ENCODE results near the gene SERPINB10.

SERPINB10 gene

DNA sequence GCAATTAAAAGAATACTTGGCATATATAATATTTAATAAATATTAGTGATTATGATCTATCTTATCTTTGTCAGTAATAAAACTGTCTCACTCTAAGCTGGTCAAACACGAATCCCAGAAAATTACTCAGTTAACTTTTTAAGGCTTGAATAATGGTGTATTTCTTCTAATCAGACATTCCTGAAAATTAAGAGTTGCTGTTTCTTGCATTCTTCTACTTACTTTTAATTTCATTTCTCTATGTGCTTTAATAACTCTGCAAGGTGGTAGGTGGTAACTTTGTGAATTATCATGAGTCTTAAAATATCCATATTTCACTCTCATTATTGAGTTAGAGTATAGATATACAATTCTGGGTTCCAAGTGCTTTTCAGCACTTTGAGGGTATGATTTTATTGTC lies 3.1 kb upstream of the SERPINB10 start:
- no peaks in the 10 kb centered on the region for H3K36me3 ChIP-seq (ENCODE audit: insufficient read depth, insufficient read length, low read length)
- TF ChIP-seq ZNF274 (IDR thresholded peaks at IDR 0.05; ENCODE audit: low read depth, low read length), result no peak
- TF ChIP-seq SUZ12 (IDR thresholded peaks at IDR 0.05; ENCODE audit: extremely low read depth, insufficient read depth, insufficient read length), result no peak
- no peak for DNase-seq (ENCODE audit: low read depth, low spot score)
- no peaks in the 10 kb centered on the region for H3K27me3 ChIP-seq (ENCODE audit: insufficient read depth, insufficient read length)
- H3K9me3 ChIP-seq (ENCODE audit: insufficient read depth, low read length), result no peaks in the 10 kb centered on the region; the same call in 1 of the 2 replicates
- H3K9ac ChIP-seq (ENCODE audit: insufficient read length, low read depth), result no peak overlapping the region
- no peaks in the 10 kb centered on the region for H3K4me1 ChIP-seq (ENCODE audit: insufficient read depth, insufficient read length)
- H3K4me3 ChIP-seq (ENCODE audit: insufficient read length, low read depth), result no peak overlapping the region

DNA sequence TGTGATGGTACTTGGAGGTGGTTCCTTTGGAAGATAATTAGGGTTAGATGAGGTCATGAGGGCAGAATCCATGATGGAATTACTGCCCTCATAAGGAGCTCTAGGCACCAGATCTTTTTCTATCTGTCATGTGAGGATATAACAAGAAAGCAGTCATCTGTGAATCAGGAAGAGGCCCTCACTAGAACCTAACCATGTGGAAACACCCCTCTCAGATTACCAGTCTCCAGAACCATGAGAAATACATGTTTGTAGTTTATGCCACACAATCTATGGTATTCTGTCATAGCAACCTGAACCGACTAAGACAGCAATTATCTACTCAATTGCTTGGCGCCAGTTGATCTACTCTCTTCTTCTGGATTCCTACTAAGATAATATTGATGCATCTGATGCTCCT lies 2.4 kb upstream of the SERPINB10 start:
- no peaks in the 10 kb centered on the region for H3K36me3 ChIP-seq (ENCODE audit: insufficient read depth, insufficient read length, low read length)
- DNase-seq (ENCODE audit: low read depth, low spot score), result no peak
- H3K9me3 ChIP-seq (ENCODE audit: insufficient read depth, low read length), result no peaks in the 10 kb centered on the region; the same call in 1 of the 2 replicates
- no peak overlapping the region for H3K9ac ChIP-seq (ENCODE audit: insufficient read length, low read depth)
- TF ChIP-seq YY1 (IDR thresholded peaks at IDR 0.05; ENCODE audit: insufficient read depth, insufficient read length) (no peak), ZNF274 (IDR thresholded peaks at IDR 0.05; ENCODE audit: low read depth, low read length) (no peak), SUZ12 (IDR thresholded peaks at IDR 0.05; ENCODE audit: extremely low read depth, insufficient read depth, insufficient read length) (no peak)
- H3K4me3 ChIP-seq (ENCODE audit: insufficient read length, low read depth), result no peak overlapping the region
- no peaks in the 10 kb centered on the region for H3K27me3 ChIP-seq (ENCODE audit: insufficient read depth, insufficient read length)
- H3K4me1 ChIP-seq (ENCODE audit: insufficient read depth, insufficient read length), result no peaks in the 10 kb centered on the region

DNA sequence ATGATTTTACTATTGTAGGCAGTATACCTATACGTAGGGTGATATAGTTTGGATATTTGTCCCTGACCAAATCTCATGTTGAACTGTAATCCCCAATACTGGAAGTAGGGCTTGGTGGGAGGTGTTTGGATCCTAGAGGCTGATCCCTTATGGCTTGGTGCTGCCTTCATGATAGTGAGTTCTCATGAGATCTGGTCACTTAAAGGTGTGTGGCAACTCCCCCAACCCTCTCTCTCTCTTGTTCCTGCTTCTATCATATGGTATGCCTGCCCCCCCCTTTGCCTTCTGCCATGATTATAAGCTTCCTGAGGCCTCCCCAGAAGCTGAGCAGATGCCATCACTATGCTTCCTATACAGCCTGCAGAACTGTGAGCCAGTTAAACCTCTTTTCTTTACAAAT lies 1.7 kb upstream of the SERPINB10 start:
- DNase-seq (ENCODE audit: low read depth, low spot score), result no peak
- Histone ChIP-seq H3K27me3 (ENCODE audit: insufficient read depth, insufficient read length) (no peaks in the 10 kb centered on the region), H3K36me3 (ENCODE audit: insufficient read depth, insufficient read length, low read length) (no peaks in the 10 kb centered on the region), H3K9me3 (ENCODE audit: insufficient read depth, low read length) (no peaks in the 10 kb centered on the region; the same call in 1 of the 2 replicates), H3K4me3 (ENCODE audit: insufficient read length, low read depth) (no peak overlapping the region), H3K9ac (ENCODE audit: insufficient read length, low read depth) (no peak overlapping the region), H3K4me1 (ENCODE audit: insufficient read depth, insufficient read length) (no peaks in the 10 kb centered on the region)
- TF ChIP-seq SUZ12 (IDR thresholded peaks at IDR 0.05; ENCODE audit: extremely low read depth, insufficient read depth, insufficient read length) (no peak), YY1 (IDR thresholded peaks at IDR 0.05; ENCODE audit: insufficient read depth, insufficient read length) (no peak), ZNF274 (IDR thresholded peaks at IDR 0.05; ENCODE audit: low read depth, low read length) (no peak)

DNA sequence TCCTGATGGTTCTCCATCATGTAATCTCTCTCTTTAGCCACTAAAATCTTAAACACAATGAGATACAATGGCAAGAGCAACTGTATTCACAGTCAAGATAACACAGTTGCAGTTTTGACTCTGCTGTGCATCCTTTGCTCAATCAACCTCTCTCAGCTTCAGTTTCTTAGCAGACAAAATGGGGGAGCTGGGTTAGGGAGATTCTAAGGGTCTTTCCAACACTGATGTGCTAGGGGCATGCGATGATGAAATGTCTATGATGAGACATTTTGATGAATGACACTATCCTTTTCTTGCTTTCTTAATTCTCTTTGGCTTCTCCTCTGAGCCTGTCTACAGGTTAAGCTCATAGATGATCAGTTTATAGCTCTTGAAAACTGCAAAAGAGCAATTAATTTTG lies 1.1 kb downstream of the SERPINB10 start:
- TF ChIP-seq YY1 (IDR thresholded peaks at IDR 0.05; ENCODE audit: insufficient read depth, insufficient read length) (no peak), SUZ12 (IDR thresholded peaks at IDR 0.05; ENCODE audit: extremely low read depth, insufficient read depth, insufficient read length) (no peak), ZNF274 (IDR thresholded peaks at IDR 0.05; ENCODE audit: low read depth, low read length) (no peak)
- Histone ChIP-seq H3K4me1 (ENCODE audit: insufficient read depth, insufficient read length) (no peaks in the 10 kb centered on the region), H3K4me3 (ENCODE audit: insufficient read length, low read depth) (no peak overlapping the region), H3K27me3 (ENCODE audit: insufficient read depth, insufficient read length) (no peaks in the 10 kb centered on the region), H3K36me3 (ENCODE audit: insufficient read depth, insufficient read length, low read length) (no peaks in the 10 kb centered on the region), H3K9me3 (ENCODE audit: insufficient read depth, low read length) (no peaks in the 10 kb centered on the region; the same call in 1 of the 2 replicates), H3K9ac (ENCODE audit: insufficient read length, low read depth) (no peak overlapping the region)
- DNase-seq (ENCODE audit: low read depth, low spot score), result no peak

DNA sequence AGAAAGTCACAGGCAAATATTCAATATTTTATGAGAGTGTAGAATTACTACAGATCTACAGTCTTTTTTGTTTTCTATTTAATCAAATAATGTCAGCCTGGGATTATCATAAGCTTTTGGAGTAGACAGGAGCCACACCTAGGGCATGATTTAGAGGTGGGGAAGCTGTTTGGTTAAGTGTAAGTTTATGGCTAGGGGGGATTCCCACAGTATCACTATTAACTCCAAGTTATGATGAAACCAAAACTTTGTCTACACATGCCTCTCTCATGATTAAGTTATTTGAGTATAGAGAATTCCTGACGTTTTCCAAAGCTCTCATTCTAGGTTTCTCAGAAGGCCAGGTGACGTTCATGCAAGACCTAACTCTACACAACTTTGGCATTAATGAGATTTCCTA lies 2.1 kb downstream of the SERPINB10 start:
- Histone ChIP-seq H3K4me3 (ENCODE audit: insufficient read length, low read depth) (no peak overlapping the region), H3K36me3 (ENCODE audit: insufficient read depth, insufficient read length, low read length) (no peaks in the 10 kb centered on the region), H3K4me1 (ENCODE audit: insufficient read depth, insufficient read length) (no peaks in the 10 kb centered on the region), H3K27me3 (ENCODE audit: insufficient read depth, insufficient read length) (no peaks in the 10 kb centered on the region), H3K9ac (ENCODE audit: insufficient read length, low read depth) (no peak overlapping the region), H3K9me3 (ENCODE audit: insufficient read depth, low read length) (no peaks in the 10 kb centered on the region; the same call in 1 of the 2 replicates)
- DNase-seq (ENCODE audit: low read depth, low spot score), result no peak
- no peak for TF ChIP-seq YY1 (IDR thresholded peaks at IDR 0.05; ENCODE audit: insufficient read depth, insufficient read length)
- TF ChIP-seq SUZ12 (IDR thresholded peaks at IDR 0.05; ENCODE audit: extremely low read depth, insufficient read depth, insufficient read length), result no peak

DNA sequence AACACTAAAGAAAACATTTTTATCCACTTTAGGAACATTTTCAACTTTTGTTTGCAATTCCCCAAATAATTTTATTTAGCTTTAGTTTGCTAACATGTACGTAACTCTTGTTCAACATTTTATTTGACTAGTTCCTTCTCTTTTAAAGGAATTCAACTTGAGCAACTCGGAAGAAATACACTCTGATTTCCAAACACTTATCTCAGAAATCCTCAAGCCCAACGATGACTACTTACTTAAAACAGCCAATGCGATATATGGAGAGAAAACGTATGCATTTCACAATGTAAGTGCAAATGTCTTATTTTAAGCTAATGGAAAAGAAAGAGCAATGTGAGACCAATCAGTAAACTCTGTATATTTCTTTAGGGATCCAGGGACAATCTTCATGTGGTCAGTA lies 10.1 kb downstream of the SERPINB10 start:
- DNase-seq (ENCODE audit: low read depth, low spot score), result no peak
- no peak overlapping the region for H3K4me3 ChIP-seq (ENCODE audit: insufficient read length, low read depth)
- no peaks in the 10 kb centered on the region for H3K4me1 ChIP-seq (ENCODE audit: insufficient read depth, insufficient read length)
- TF ChIP-seq ZNF274 (IDR thresholded peaks at IDR 0.05; ENCODE audit: low read depth, low read length) (no peak), YY1 (IDR thresholded peaks at IDR 0.05; ENCODE audit: insufficient read depth, insufficient read length) (no peak), SUZ12 (IDR thresholded peaks at IDR 0.05; ENCODE audit: extremely low read depth, insufficient read depth, insufficient read length) (no peak)
- no peaks in the 10 kb centered on the region for H3K36me3 ChIP-seq (ENCODE audit: insufficient read depth, insufficient read length, low read length)
- no peak overlapping the region for H3K9ac ChIP-seq (ENCODE audit: insufficient read length, low read depth)
- no peaks in the 10 kb centered on the region for H3K27me3 ChIP-seq (ENCODE audit: insufficient read depth, insufficient read length)
- H3K9me3 ChIP-seq (ENCODE audit: insufficient read depth, low read length), result no peaks in the 10 kb centered on the region

DNA sequence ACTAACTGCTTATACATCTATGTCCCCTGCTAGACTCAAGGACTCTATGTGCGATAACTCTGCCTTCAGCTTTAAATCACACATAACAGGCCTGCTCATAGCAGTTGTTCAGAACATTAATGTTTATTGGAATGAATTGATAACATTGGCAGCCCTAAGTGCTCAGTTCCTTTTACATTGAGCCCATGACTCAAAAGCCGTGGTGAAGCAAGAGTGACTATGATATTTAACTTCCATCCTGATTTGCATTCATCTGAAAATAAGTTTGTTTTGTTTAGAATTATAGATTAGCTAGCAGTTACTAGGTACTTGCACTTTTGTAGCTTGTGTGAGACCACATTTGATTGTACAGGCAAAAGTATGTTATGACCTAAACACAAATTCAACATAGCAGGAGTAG lies 14.3 kb downstream of the SERPINB10 start:
- TF ChIP-seq SUZ12 (IDR thresholded peaks at IDR 0.05; ENCODE audit: extremely low read depth, insufficient read depth, insufficient read length) (no peak), ZNF274 (IDR thresholded peaks at IDR 0.05; ENCODE audit: low read depth, low read length) (no peak), YY1 (IDR thresholded peaks at IDR 0.05; ENCODE audit: insufficient read depth, insufficient read length) (no peak)
- no peak overlapping the region for H3K9ac ChIP-seq (ENCODE audit: insufficient read length, low read depth)

DNA sequence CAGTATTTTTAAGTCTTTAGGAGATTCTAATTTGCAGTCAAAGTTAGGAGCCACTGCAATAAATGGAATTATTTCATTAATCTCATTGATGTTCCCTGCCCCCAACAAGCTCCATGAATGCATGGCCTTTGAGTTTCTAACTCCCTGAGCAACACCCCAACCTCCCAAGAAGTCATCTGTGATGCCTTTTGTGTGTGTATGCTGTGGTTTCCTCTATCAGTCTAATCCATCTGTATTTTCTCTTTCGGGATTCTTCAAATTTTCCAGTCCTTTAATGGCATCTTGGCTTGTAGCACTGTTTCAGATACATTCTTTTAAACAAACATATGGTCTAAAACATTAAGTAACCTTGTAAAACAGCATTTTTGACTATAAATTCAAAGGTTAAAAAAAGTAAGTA lies 16.8 kb downstream of the SERPINB10 start:
- Histone ChIP-seq H3K9ac (ENCODE audit: insufficient read length, low read depth) (no peak overlapping the region), H3K9me3 (ENCODE audit: insufficient read depth, low read length) (no peaks in the 10 kb centered on the region), H3K27me3 (ENCODE audit: insufficient read depth, insufficient read length) (no peaks in the 10 kb centered on the region), H3K4me1 (ENCODE audit: insufficient read depth, insufficient read length) (no peaks in the 10 kb centered on the region), H3K4me3 (ENCODE audit: insufficient read length, low read depth) (no peak overlapping the region), H3K36me3 (ENCODE audit: insufficient read depth, insufficient read length, low read length) (no peaks in the 10 kb centered on the region)
- no peak for DNase-seq (ENCODE audit: low read depth, low spot score)
- TF ChIP-seq YY1 (IDR thresholded peaks at IDR 0.05; ENCODE audit: insufficient read depth, insufficient read length) (no peak), ZNF274 (IDR thresholded peaks at IDR 0.05; ENCODE audit: low read depth, low read length) (no peak), SUZ12 (IDR thresholded peaks at IDR 0.05; ENCODE audit: extremely low read depth, insufficient read depth, insufficient read length) (no peak)

More for the DNA sequence above, 14.3 kb downstream of the SERPINB10 start:
- H3K9me3 ChIP-seq (ENCODE audit: insufficient read depth, low read length), result no peaks in the 10 kb centered on the region
- no peaks in the 10 kb centered on the region for H3K4me1 ChIP-seq (ENCODE audit: insufficient read depth, insufficient read length)
- DNase-seq (ENCODE audit: low read depth, low spot score), result no peak
- no peaks in the 10 kb centered on the region for H3K27me3 ChIP-seq (ENCODE audit: insufficient read depth, insufficient read length)
- no peaks in the 10 kb centered on the region for H3K36me3 ChIP-seq (ENCODE audit: insufficient read depth, insufficient read length, low read length)
- H3K4me3 ChIP-seq (ENCODE audit: insufficient read length, low read depth), result no peak overlapping the region
